Immature natural killer cell (primary cell): ENCODE results near the gene ANKS3. TPM values are rescaled to one million over a fixed set of nuclear protein-coding genes. Genes with fewer than 3 reads are reported as not detected.

Experiments
- DNase-seq, 3 donors: peaks; one replicate each; pipeline ENCODE4 v3.0.0; 2022; ENCODE audit warnings: mixed read lengths in 1 of 3
- H3K27ac Mint-ChIP-seq, 6 donors: one replicate each; pipeline ENCODE4 v1.8.0; 2020; ENCODE audit warnings: mixed read lengths in 6 of 6, mild to moderate bottlenecking in 5 of 6, inconsistent platforms in 4 of 6, moderate library complexity in 3 of 6
- H3K27me3 Mint-ChIP-seq, 3 donors: one replicate each; pipeline ENCODE4 v1.8.0; 2020 to 2021; ENCODE audit warnings: low read depth in 3 of 3, mild to moderate bottlenecking in 3 of 3, mixed read lengths in 3 of 3, moderate library complexity in 3 of 3, inconsistent platforms in 1 of 3
- H3K36me3 Mint-ChIP-seq, 3 donors: one replicate each; pipeline ENCODE4 v1.8.0; 2020; ENCODE audit warnings: mixed read lengths in 3 of 3, inconsistent platforms in 2 of 3, mild to moderate bottlenecking in 2 of 3
- H3K4me1 Mint-ChIP-seq, 2 donors: one replicate each; pipeline ENCODE4 v1.8.0; 2020; ENCODE audit warnings: inconsistent platforms in 2 of 2, mild to moderate bottlenecking in 2 of 2, mixed read lengths in 2 of 2, moderate library complexity in 1 of 2
- H3K4me3 Mint-ChIP-seq, 5 donors: one replicate each; pipeline ENCODE4 v1.8.0; 2020; ENCODE audit warnings: mild to moderate bottlenecking in 5 of 5, mixed read lengths in 5 of 5, inconsistent platforms in 3 of 5, moderate library complexity in 3 of 5
- H3K9me3 Mint-ChIP-seq, 6 donors: one replicate each; pipeline ENCODE4 v1.8.0; 2020; ENCODE audit warnings: mild to moderate bottlenecking in 6 of 6, mixed read lengths in 6 of 6, inconsistent platforms in 4 of 6, moderate library complexity in 3 of 6
- polyA plus RNA-seq, 3 donors: library from polyadenylated mRNA; unstranded; fragments of 300-500 nt; fragmentation: Illumina TruSeq; gene quantifications; one replicate each; pipeline ENCODE4 v1.2.3, GENCODE V29; 2021

The ANKS3 gene
- polyA plus RNA-seq, 3 donors from 2014 or later: 1.4 to 6.4 (median 2.6) TPM

DNA sequence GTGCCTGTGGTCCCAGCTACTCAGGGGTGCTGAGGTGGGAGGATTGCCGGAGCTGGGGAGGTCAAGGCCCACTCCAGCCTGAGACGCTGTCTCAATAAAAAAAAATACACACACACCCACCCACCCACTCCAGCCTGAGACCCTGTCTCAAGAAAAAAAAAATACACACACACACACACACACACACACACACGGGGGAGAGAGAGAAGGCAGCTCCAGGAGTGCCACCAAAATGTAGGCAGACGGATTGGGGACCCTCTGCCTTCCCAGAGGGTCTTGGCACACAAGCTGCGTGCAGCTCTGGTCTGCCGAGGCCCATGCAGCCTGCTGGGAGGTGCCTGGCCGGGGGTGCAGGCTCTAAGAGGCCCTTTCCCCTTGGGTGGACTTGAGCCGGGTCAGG, 46.7 kb downstream of the ANKS3 start:
- no peak for DNase-seq
- H3K27ac Mint-ChIP-seq: no peak overlapping the region
- H3K9me3 Mint-ChIP-seq: no peaks in the 10 kb centered on the region
- H3K27me3 Mint-ChIP-seq: peaks cover 1 to 8% (median 2%) of the 10 kb centered on the region in 3 donors
- H3K4me3 Mint-ChIP-seq: no peak overlapping the region
- H3K4me1 Mint-ChIP-seq: no peaks in the 10 kb centered on the region
- H3K36me3 Mint-ChIP-seq: peaks cover 0 to 4% (median 3%) of the 10 kb centered on the region in 3 donors

GRCh38 chr16:4686497-4687210, 47.4 kb downstream of the ANKS3 start:
- H3K4me1 Mint-ChIP-seq: no peaks in the 10 kb centered on the region
- peaks cover 1 to 8% (median 2%) of the 10 kb centered on the region in 3 donors for H3K27me3 Mint-ChIP-seq
- H3K27ac Mint-ChIP-seq: no peak overlapping the region
- H3K36me3 Mint-ChIP-seq: peaks cover 0 to 4% (median 3%) of the 10 kb centered on the region in 3 donors
- no peaks in the 10 kb centered on the region for H3K9me3 Mint-ChIP-seq
- no peak for DNase-seq
- no peak overlapping the region for H3K4me3 Mint-ChIP-seq

- DNase-seq: no peak
- no peaks in the 10 kb centered on the region for H3K4me1 Mint-ChIP-seq
- no peak overlapping the region for H3K4me3 Mint-ChIP-seq
- peak overlapping the region in 1 of 6 donors; percentile 22 for H3K27ac Mint-ChIP-seq
- peaks cover 0 to 4% (median 3%) of the 10 kb centered on the region in 3 donors for H3K36me3 Mint-ChIP-seq
- H3K27me3 Mint-ChIP-seq: peaks cover 1 to 14% (median 2%) of the 10 kb centered on the region in 3 donors
- no peaks in the 10 kb centered on the region for H3K9me3 Mint-ChIP-seq
These were observed 48.1 kb downstream of the ANKS3 start for GRCh38 chr16:4685776-4686496.

- Mint-ChIP-seq H3K27me3 (peaks cover 1 to 13% (median 2%) of the 10 kb centered on the region in 3 donors), H3K4me3 (no peak overlapping the region), H3K9me3 (no peaks in the 10 kb centered on the region), H3K36me3 (peaks cover 0 to 4% (median 3%) of the 10 kb centered on the region in 3 donors), H3K4me1 (no peaks in the 10 kb centered on the region), H3K27ac (no peak overlapping the region)
- no peak for DNase-seq
These were observed 48.8 kb downstream of the ANKS3 start for GRCh38 chr16:4685292-4685691.

DNA sequence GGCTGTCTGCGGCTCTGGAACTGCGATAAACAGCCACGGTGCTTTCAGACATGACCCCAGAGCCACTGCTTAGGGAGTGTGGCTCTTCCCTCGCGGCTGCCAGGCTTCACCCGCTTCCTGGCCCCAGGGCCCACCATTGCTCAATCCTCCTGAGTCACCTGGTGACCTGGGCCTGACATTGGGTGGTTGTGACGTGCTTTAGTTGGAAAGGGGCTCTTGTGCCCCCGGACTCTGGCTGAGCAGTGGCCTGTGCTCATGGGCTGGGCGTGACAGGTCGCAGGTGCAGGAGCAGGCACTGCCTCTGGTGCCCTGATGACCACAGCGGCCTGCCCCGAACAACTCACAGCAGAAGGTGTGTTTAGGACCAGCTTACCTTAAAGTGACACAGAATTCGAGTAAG, 49.3 kb downstream of the ANKS3 start:
- H3K4me1 Mint-ChIP-seq: no peaks in the 10 kb centered on the region
- H3K27me3 Mint-ChIP-seq: peaks cover 1 to 13% (median 2%) of the 10 kb centered on the region in 3 donors
- H3K36me3 Mint-ChIP-seq: peaks cover 0 to 4% (median 3%) of the 10 kb centered on the region in 3 donors
- no peaks in the 10 kb centered on the region for H3K9me3 Mint-ChIP-seq
- H3K27ac Mint-ChIP-seq: no peak overlapping the region
- H3K4me3 Mint-ChIP-seq: no peak overlapping the region
- DNase-seq: no peak

GRCh38 chr16:4684058-4684715, 49.9 kb downstream of the ANKS3 start:
- no peak overlapping the region for H3K4me3 Mint-ChIP-seq
- H3K9me3 Mint-ChIP-seq: no peaks in the 10 kb centered on the region
- no peak for DNase-seq
- H3K27ac Mint-ChIP-seq: no peak overlapping the region
- H3K4me1 Mint-ChIP-seq: no peaks in the 10 kb centered on the region
- H3K27me3 Mint-ChIP-seq: peaks cover 1 to 13% (median 2%) of the 10 kb centered on the region in 3 donors
- peaks cover 0 to 4% (median 3%) of the 10 kb centered on the region in 3 donors for H3K36me3 Mint-ChIP-seq

DNA sequence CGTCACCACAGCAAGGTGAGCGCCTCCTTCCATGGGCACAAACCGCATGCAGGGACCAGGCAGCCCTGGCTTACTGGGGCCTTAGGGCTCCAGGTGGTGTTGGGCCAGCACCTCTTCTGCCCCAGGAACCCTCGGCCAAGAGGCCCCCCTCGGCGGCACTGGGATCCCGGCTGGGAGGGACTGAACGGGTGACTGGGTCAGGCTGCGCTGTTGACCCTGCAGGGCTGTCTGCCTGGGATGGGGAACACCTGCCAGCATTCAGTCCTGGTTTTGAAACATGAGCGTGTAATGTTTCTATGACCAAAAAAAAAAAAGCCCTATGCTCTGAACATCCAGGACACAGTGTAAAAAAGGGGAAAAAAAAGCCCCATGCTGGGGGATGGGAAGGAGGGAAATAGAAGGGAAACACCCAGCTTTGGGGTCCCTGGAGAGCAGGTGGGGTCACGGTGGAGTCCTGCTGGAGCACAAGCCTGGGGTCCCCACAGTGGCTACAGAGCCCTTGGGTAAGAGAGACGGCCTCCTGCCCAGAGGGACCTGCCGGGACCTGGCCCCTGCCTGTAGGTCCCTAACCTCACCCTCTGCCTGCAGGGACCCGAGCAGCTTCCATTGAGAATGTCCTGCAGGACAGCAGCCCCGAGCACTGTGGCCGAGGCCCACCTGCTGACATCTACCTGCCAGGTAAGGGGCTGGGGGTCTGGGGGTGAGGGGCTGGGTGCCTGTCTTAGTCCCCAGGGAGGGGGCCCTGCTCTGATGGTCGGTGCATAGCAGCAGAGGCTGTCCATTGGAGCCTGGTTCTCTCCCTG, 50.6 kb downstream of the ANKS3 start:
- Mint-ChIP-seq H3K27me3 (peaks cover 0 to 11% (median 2%) of the 10 kb centered on the region in 3 donors), H3K4me3 (no peak overlapping the region), H3K9me3 (no peaks in the 10 kb centered on the region), H3K27ac (no peak overlapping the region), H3K36me3 (peaks cover 0 to 4% (median 4%) of the 10 kb centered on the region in 3 donors), H3K4me1 (no peaks in the 10 kb centered on the region)
- DNase-seq: no peak

DNA sequence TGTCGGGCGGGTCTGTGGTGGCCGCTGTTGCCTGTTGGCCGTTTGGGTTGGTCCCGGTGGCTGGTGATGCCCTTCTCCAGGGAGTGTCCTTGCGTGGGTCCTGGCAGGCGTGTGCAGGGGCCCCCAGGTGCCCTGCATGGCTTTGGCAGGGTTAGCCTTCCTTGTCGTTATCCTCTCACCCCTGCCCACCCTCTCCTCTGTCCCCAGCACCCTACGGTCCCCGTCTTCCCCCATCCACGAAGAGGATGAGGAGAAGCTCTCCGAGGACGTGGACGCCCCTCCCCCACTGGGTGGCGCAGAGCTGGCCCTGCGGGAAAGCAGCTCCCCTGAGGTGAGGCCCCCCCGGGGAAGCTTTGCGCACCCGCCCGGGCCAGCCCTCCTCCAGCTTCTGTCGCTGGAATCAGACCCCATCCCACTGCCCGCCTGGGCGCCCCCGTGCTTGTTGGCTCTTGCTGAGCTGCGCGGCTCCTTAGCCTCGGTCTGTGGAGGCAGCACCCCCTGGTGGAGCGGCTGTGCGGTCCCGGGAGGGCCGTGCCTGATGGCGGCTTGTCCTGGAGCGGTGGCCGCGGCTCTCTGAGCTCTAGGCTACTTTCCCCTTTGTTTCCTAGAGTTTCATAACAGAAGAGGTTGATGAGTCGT, 51.3 kb downstream of the ANKS3 start:
- Mint-ChIP-seq H3K27ac (no peak overlapping the region), H3K4me1 (no peaks in the 10 kb centered on the region), H3K9me3 (no peaks in the 10 kb centered on the region), H3K27me3 (peaks cover under 1 to 11% (median 1%) of the 10 kb centered on the region in 3 donors), H3K4me3 (no peak overlapping the region), H3K36me3 (peaks cover 0 to 8% (median 8%) of the 10 kb centered on the region in 3 donors)
- DNase-seq: no peak

DNA sequence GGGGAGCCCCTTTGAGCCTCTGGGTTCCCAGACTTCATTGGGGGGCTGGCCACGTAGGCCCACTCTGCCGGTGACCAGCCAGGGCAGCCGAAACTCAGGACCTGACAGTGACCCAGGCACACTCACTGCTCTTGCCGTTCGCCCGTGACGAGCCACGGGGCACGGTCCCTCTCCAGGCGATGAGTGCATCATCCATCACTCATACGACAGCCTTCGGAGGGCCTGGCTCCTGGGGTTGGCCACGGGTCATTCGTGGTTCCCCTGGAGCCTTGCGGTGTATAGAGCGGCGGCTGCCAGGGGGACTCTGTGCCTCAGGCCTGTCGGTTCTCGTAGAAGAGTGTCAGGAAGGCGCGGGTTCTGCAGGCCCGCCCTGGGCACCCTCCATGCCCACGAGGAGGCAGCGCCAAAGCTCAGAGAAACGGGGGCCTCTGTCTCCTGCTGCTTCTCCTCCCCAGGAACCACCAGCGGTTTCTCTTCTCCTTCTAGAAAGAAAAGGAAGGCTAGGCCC, 51.9 kb downstream of the ANKS3 start:
- Mint-ChIP-seq H3K27ac (no peak overlapping the region), H3K27me3 (peaks cover 0 to 8% (median 1%) of the 10 kb centered on the region in 3 donors), H3K36me3 (peaks cover 0 to 8% (median 8%) of the 10 kb centered on the region in 3 donors), H3K4me3 (no peak overlapping the region), H3K9me3 (no peaks in the 10 kb centered on the region), H3K4me1 (peaks cover under 1% of the 10 kb centered on the region in 2 donors)
- DNase-seq: no peak

GRCh38 chr16:4681471-4682083, 52.5 kb downstream of the ANKS3 start:
- peaks cover 6% of the 10 kb centered on the region in 2 donors for H3K4me1 Mint-ChIP-seq

DNA sequence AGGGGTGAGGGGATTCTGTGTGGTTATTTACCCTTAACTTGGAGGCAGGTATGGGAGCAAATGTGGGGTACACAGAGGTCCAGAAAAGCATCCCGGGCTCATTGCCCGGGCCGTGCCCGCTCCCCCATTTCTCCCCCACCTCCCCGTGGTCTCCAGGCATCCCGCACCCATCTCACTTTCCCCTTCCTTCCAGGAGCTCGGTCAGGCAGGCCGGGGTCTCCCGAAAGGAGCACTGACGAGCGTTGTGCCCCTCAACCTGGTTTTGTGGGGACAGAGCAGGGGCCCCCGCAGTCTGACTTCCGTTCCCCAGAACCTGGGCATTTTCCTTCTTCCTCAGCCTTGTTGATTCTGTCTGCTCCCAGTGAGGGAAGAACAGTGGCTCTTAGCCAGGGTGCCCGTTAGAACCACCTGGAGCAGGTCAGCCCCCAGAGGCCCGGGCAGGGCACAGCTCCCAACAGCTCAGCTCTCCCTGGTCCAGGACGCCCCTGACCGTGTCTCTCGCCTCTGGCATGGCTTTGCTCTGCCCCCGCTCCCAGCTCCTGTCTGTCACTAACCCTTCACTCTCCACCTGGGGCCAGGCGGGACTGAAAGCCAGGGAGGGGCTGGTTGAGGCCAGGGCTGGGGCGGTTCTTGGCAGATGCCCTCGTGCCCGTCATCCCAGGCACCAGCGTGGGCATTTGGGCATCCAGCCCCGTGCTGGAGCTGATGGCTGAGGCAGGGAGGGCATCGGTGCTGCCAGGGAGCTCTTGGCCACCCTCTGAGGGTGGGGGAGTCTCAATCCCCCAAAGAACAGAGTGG, 53.2 kb downstream of the ANKS3 start:
- H3K9me3 Mint-ChIP-seq: no peaks in the 10 kb centered on the region
- H3K27ac Mint-ChIP-seq: no peak overlapping the region
- DNase-seq: no peak
- H3K4me1 Mint-ChIP-seq: peaks cover 13% of the 10 kb centered on the region in 2 donors
- peaks cover 3 to 14% (median 7%) of the 10 kb centered on the region in 3 donors for H3K27me3 Mint-ChIP-seq
- H3K4me3 Mint-ChIP-seq: no peak overlapping the region
- peaks cover 0 to 8% (median 8%) of the 10 kb centered on the region in 3 donors for H3K36me3 Mint-ChIP-seq

More at GRCh38 chr16:4681471-4682083, 52.5 kb downstream of the ANKS3 start:
- Mint-ChIP-seq H3K27me3 (peaks cover 1 to 10% (median 2%) of the 10 kb centered on the region in 3 donors), H3K9me3 (no peaks in the 10 kb centered on the region), H3K4me3 (no peak overlapping the region), H3K27ac (peak overlapping the region in 2 of 6 donors; percentile 35 to 61), H3K36me3 (peaks cover 0 to 8% (median 8%) of the 10 kb centered on the region in 3 donors)
- DNase-seq: no peak
